ENCODE results near the gene NPIPA3. TPM values are rescaled to one million over a fixed set of nuclear protein-coding genes. Genes with fewer than 3 reads are reported as not detected.
"Not testable (repeated sequence)": the region's sequence is repeated elsewhere in the genome, so short reads cannot be mapped to it uniquely, and the experiment has no call there.

NPIPA3 gene
- total RNA-seq (1 to 10 TPM in 2 of 4 donors, under 1 TPM in 2; 0.62 to 2.3 (median 1.3) TPM), polyA plus RNA-seq (1.7 TPM)
- long read RNA-seq, donor 1 = 0 reads
- long read RNA-seq, donor 2 = 0 reads
- long read RNA-seq, donor 3 = 0 reads
- long read RNA-seq, donor 4 = 0 reads

- H3K4me1 ChIP-seq (ENCODE audit: control insufficient read depth, insufficient read depth, low read length); H3K27ac ChIP-seq (ENCODE audit: low read length); H3K27me3 ChIP-seq (ENCODE audit: control insufficient read depth, insufficient read depth); DNase-seq; intact Hi-C loops (cut with DNase I); H3K9me3 ChIP-seq (ENCODE audit: control insufficient read depth, low read length); H3K4me3 ChIP-seq (ENCODE audit: low read length): not testable (repeated sequence)
- peak; percentile 98 to 100 for ATAC-seq
- no CpG with 5 or more reads among the region's 73 CpGs for WGBS
These were observed at the start of gene NPIPA3 for GRCh38 chr16:14703156-14704011. NPIPA3 (plus strand) TSS chr16:14703411; CDS start chr16:14708944, 5,533 bp downstream.

DNA sequence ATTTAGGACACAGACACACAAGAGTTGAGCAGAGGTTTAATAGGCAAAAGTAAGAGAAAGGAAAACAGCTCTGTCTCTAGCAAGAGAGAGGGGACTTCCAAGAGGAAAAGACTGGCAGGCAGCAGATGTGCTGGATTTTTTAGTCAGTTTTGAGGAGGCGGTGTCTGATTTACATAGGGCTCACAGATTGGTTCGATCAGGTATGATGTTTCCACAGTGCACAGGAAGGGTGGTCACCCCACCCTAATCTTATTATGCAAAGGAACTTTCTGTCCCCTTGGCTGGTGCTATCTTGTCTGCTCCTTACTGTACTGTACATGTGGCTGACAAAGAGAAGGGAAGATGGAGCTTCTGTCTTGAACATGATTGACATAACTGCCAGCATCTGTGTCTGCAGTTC, 45.1 kb upstream of the NPIPA3 start:
- H3K27ac ChIP-seq (ENCODE audit: low read length) = no peak overlapping the region
- intact Hi-C loops (cut with DNase I) = no loop called here
- DNase-seq (no peak), ATAC-seq (peak in 1 of 2 donors; percentile 56)
- no peak overlapping the region for H3K4me3 ChIP-seq (ENCODE audit: low read length)
- 81% methylated on average over 2 of the region's 2 CpGs for WGBS
- H3K27me3 ChIP-seq (ENCODE audit: control insufficient read depth, insufficient read depth) = no peaks in the 10 kb centered on the region
- no peaks in the 10 kb centered on the region for H3K4me1 ChIP-seq (ENCODE audit: control insufficient read depth, insufficient read depth, low read length)
- H3K9me3 ChIP-seq (ENCODE audit: control insufficient read depth, low read length) = no peaks in the 10 kb centered on the region

- Histone ChIP-seq H3K27me3 (ENCODE audit: control insufficient read depth, insufficient read depth) (no peaks in the 10 kb centered on the region), H3K9me3 (ENCODE audit: control insufficient read depth, low read length) (no peaks in the 10 kb centered on the region), H3K4me1 (ENCODE audit: control insufficient read depth, insufficient read depth, low read length) (no peaks in the 10 kb centered on the region), H3K27ac (ENCODE audit: low read length) (no peak overlapping the region), H3K4me3 (ENCODE audit: low read length) (no peak overlapping the region)
- ATAC-seq (no peak), DNase-seq (no peak)
- intact Hi-C loops (cut with DNase I) = no loop called here
- WGBS = 88% methylated on average over 16 of the region's 16 CpGs
These were observed 35.6 kb upstream of the NPIPA3 start for GRCh38 chr16:14667347-14668266.

- Histone ChIP-seq H3K27ac (ENCODE audit: low read length) (no peak overlapping the region), H3K4me1 (ENCODE audit: control insufficient read depth, insufficient read depth, low read length) (no peaks in the 10 kb centered on the region), H3K27me3 (ENCODE audit: control insufficient read depth, insufficient read depth) (no peaks in the 10 kb centered on the region), H3K4me3 (ENCODE audit: low read length) (no peak overlapping the region), H3K9me3 (ENCODE audit: control insufficient read depth, low read length) (no peaks in the 10 kb centered on the region)
- WGBS = 79% methylated on average over 7 of the region's 7 CpGs
- DNase-seq = no peak
- ATAC-seq = no peak
- intact Hi-C loops (cut with DNase I) = no loop called here
These were observed 34.5 kb upstream of the NPIPA3 start for GRCh38 chr16:14668556-14669223.

DNA sequence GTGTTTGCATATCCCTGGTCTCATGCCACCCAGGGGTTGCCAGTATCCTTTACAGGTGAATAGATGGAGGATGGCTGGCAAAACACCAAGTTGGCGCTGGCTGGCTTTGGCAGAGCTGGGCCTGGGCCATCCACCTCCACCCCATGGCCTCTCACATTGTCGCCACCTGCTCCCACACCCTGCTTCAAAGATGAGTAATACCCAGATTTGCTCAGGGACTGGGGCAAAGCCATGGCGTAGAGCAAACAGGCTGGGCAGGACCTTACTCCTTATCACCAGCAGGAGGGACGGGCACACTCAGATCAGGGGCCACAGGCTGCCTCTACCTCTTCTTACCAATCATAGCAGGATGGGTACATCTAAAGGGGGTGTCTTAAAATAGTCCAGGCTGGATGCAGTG, 33.4 kb upstream of the NPIPA3 start:
- DNase-seq (no peak), ATAC-seq (peak in 1 of 2 donors; percentile 65)
- H3K4me1 ChIP-seq (ENCODE audit: control insufficient read depth, insufficient read depth, low read length) = no peaks in the 10 kb centered on the region
- H3K27me3 ChIP-seq (ENCODE audit: control insufficient read depth, insufficient read depth) = no peaks in the 10 kb centered on the region
- no peaks in the 10 kb centered on the region for H3K9me3 ChIP-seq (ENCODE audit: control insufficient read depth, low read length)
- intact Hi-C loops (cut with DNase I) = no loop called here
- 91% methylated on average over 4 of the region's 4 CpGs for WGBS
- H3K27ac ChIP-seq (ENCODE audit: low read length) = no peak overlapping the region
- H3K4me3 ChIP-seq (ENCODE audit: low read length) = no peak overlapping the region

- 56% methylated on average over 7 of the region's 7 CpGs for WGBS
- no peak overlapping the region for H3K4me3 ChIP-seq (ENCODE audit: low read length)
- DNase-seq (no peak), ATAC-seq (no peak)
- H3K27me3 ChIP-seq (ENCODE audit: control insufficient read depth, insufficient read depth) = no peaks in the 10 kb centered on the region
- no peaks in the 10 kb centered on the region for H3K9me3 ChIP-seq (ENCODE audit: control insufficient read depth, low read length)
- no peaks in the 10 kb centered on the region for H3K4me1 ChIP-seq (ENCODE audit: control insufficient read depth, insufficient read depth, low read length)
- intact Hi-C loops (cut with DNase I) = no loop called here
- no peak overlapping the region for H3K27ac ChIP-seq (ENCODE audit: low read length)
These were observed 30.7 kb upstream of the NPIPA3 start for GRCh38 chr16:14672403-14672971.

GRCh38 chr16:14676633-14677032, 26.6 kb upstream of the NPIPA3 start:
- Histone ChIP-seq H3K4me1 (ENCODE audit: control insufficient read depth, insufficient read depth, low read length) (no peaks in the 10 kb centered on the region), H3K27me3 (ENCODE audit: control insufficient read depth, insufficient read depth) (no peaks in the 10 kb centered on the region), H3K9me3 (ENCODE audit: control insufficient read depth, low read length) (no peaks in the 10 kb centered on the region), H3K27ac (ENCODE audit: low read length) (no peak overlapping the region), H3K4me3 (ENCODE audit: low read length) (no peak overlapping the region)
- 85% methylated on average over 3 of the region's 3 CpGs for WGBS
- DNase-seq (no peak), ATAC-seq (no peak)
- intact Hi-C loops (cut with DNase I) = no loop called here

GRCh38 chr16:14677627-14678026, 25.6 kb upstream of the NPIPA3 start:
- intact Hi-C loops (cut with DNase I) = no loop called here
- Histone ChIP-seq H3K4me1 (ENCODE audit: control insufficient read depth, insufficient read depth, low read length) (no peaks in the 10 kb centered on the region), H3K4me3 (ENCODE audit: low read length) (no peak overlapping the region), H3K9me3 (ENCODE audit: control insufficient read depth, low read length) (no peaks in the 10 kb centered on the region), H3K27me3 (ENCODE audit: control insufficient read depth, insufficient read depth) (no peaks in the 10 kb centered on the region), H3K27ac (ENCODE audit: low read length) (no peak overlapping the region)
- ATAC-seq (no peak), DNase-seq (no peak)
- WGBS = 91% methylated on average over 5 of the region's 5 CpGs

DNA sequence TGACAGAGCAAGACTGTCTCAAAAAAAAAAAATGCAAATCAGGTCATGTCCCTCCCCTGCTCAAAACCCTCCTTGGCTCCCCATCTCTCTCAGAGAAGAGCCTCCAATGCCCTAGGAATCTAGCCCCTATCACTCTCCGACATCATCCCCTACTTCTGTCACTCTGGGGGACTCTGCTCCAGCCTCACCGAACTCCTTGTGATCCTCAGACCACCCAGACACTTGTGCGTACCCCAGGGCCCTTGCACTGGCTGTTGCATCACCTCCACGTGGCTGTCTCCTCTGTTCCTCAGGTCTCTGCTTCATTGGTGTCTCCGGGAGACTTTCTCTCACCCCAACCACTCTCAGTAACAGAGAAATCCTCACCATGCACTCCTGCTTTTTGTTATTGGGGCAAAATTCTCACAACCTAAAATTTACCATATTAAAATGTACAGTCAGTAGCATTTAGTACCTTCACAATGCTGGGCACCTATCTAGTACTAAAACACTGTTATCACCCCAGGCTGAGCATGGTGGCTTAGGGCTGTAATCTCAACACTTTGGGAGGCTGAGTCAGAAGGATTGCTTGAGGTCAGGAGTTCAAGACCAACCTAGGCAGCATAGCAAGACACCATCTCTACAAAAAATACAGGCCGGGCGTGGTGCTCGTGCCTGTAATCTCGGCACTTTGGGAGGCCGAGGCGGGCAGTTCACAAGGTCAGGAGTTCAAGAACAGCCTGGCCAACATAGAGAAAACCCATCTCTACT, 24.3 kb upstream of the NPIPA3 start:
- ATAC-seq = no peak
- Histone ChIP-seq H3K4me3 (ENCODE audit: low read length) (no peak overlapping the region), H3K9me3 (ENCODE audit: control insufficient read depth, low read length) (no peaks in the 10 kb centered on the region), H3K27ac (ENCODE audit: low read length) (no peak overlapping the region), H3K4me1 (ENCODE audit: control insufficient read depth, insufficient read depth, low read length) (no peaks in the 10 kb centered on the region), H3K27me3 (ENCODE audit: control insufficient read depth, insufficient read depth) (no peaks in the 10 kb centered on the region)
- intact Hi-C loops (cut with DNase I) = no loop called here
- DNase-seq = no peak
- WGBS = 76% methylated on average over 11 of the region's 11 CpGs

DNA sequence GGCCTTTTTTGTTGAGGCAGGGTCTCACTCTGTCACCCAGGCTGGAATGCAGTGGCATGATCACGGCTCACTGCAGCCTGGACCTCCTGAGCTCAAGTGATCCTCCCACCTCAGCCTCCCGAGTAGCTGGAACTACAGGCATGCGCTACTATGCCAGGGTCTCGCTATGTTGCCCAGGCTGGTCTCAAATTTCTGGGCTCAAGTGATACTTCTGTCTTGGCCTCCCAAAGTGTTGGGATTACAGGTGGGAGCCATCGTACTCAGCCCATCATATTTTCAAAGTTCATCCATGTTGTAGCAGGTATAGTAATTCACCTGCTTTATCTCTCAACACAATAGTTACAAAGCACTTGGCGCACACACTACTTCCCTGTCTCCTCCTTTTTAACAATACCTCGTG, 22.8 kb upstream of the NPIPA3 start:
- H3K27ac ChIP-seq (ENCODE audit: low read length); H3K4me3 ChIP-seq (ENCODE audit: low read length); intact Hi-C loops (cut with DNase I); H3K4me1 ChIP-seq (ENCODE audit: control insufficient read depth, insufficient read depth, low read length); H3K9me3 ChIP-seq (ENCODE audit: control insufficient read depth, low read length); ATAC-seq; H3K27me3 ChIP-seq (ENCODE audit: control insufficient read depth, insufficient read depth); DNase-seq: not testable (repeated sequence)
- 86% methylated on average over 7 of the region's 7 CpGs for WGBS
